Heart right ventricle (tissue), 16 donors: ENCODE measurements around the gene PFN3. TPM values are rescaled to one million over a fixed set of nuclear protein-coding genes. Genes with fewer than 3 reads are reported as not detected.

ENCODE experiments used
- ATAC-seq, 8 donors: fragments of 200-7000 bp; cut with Tn5 transposase; one replicate each; pipeline ENCODE4 v1.9.1; 2020; ENCODE audit warnings: mild to moderate bottlenecking in 8 of 8, moderate library complexity in 8 of 8, moderate number of reproducible peaks in 1 of 8
- DNase-seq, 2 donors: peaks; one replicate each; pipeline ENCODE4 v3.0.0-alpha.2; 2020
- H3K27ac ChIP-seq, 10 donors: fragments of 200-600 bp; sonication (generic) in 2 of 10; one replicate each; pipeline versions ENCODE4 v1.5.0 to v1.8.0; 2020 to 2022; ENCODE audit warnings: mild to moderate bottlenecking in 3 of 10
- H3K27me3 ChIP-seq, 7 donors: fragments of 200-600 bp; one replicate each; pipeline ENCODE4 v1.8.0; 2021 to 2022; ENCODE audit warnings: mild to moderate bottlenecking in 2 of 7
- H3K36me3 ChIP-seq, 9 donors: fragments of 200-600 bp; sonication (generic) in 1 of 9; one replicate each; pipeline versions ENCODE4 v1.5.0 to v1.8.0; 2020 to 2022; ENCODE audit warnings: mild to moderate bottlenecking in 2 of 9
- H3K4me1 ChIP-seq, 9 donors: fragments of 200-600 bp; sonication (generic) in 1 of 9; one replicate each; pipeline versions ENCODE4 v1.5.0 to v1.8.0; 2020 to 2022; ENCODE audit warnings: mild to moderate bottlenecking in 4 of 9
- H3K4me3 ChIP-seq, 10 donors: fragments of 200-600 bp; sonication (generic) in 2 of 10; one replicate each; pipeline versions ENCODE4 v1.5.0 to v1.8.0; 2020 to 2022; ENCODE audit warnings: mild to moderate bottlenecking in 7 of 10, moderate library complexity in 2 of 10
- H3K9me3 ChIP-seq, 11 donors: fragments of 200-600 bp in 10 of 11; sonication (generic) in 2 of 11; one replicate each; pipeline versions ENCODE4 v1.5.0 to v1.8.0; 2013 to 2022; ENCODE audit warnings: mild to moderate bottlenecking in 2 of 11, control low read depth in 1 of 11, moderate library complexity in 1 of 11
- WGBS, 2 donors: extraction: QIAGEN DNeasy Blood & Tissue Kit; methylation state at CpG; one replicate each; pipeline ENCODE4 v1.1.7; 2013; ENCODE audit warnings: inconsistent platforms in 1 of 2; 5-methylcytosine and 5-hydroxymethylcytosine counted together
- intact Hi-C, 10 donors: fragments of 100-400 bp; cut with DNase I; formaldehyde crosslinking; loops; one replicate each; pipeline versions ENCODE4 v1.11.1 to v1.14.2; 2022
- polyA plus RNA-seq, 2 donors: library from polyadenylated mRNA; stranded (reverse); fragments of 200-250 nt; gene quantifications; one replicate each; pipeline ENCODE4 v1.2.3, GENCODE V29; 2013
- total RNA-seq, 10 donors: library from RNA; stranded (reverse); fragmentation: NEBNext Ultra II Directional in 3 of 10; extraction: Animal tissue kit (Norgen Biotek cat#: 25700) in 3 of 10; gene quantifications; one replicate each; pipeline versions ENCODE4 v1.2.1 to v1.2.4, GENCODE V29; 2021 to 2023
- TF ChIP-seq, protein P1 (sequence below), 9 donors: fragments of 200-600 bp; sonication (generic) in 2 of 9; IDR thresholded peaks; one replicate each; pipeline versions ENCODE4 v1.5.0 to v1.8.0; 2021 to 2022; ENCODE audit warnings: antibody characterized with exemption in 9 of 9, mild to moderate bottlenecking in 5 of 9, moderate library complexity in 1 of 9
- donor health status: Arrhythmogenic right ventricular cardiomyopathy.
- donor health status: ischemic (EF 13 %, LVEDD 7.1; RV severe dilation, severe dysfunction).
- donor health status: healthy with polysubstance abuse.
- donor health status: DM: no; HTN: yes; CAD: no.
- donor health status: DM: no; HTN: no; CAD: no.
- donor health status: ischemic (EF 25% LVEDD 6.9; RV normal size, moderate dysfunction).
- donor health status: ischemic (EF 25% LVEDD 5.7; RV mildly dilated, moderate dysfunction).
- donor health status: healthy.
- donor health status: DM: yes; HTN: yes; CAD: no.
- donor health status: Ischemic cardiomyopathy.
- donor health status: ischemic (EF 35%, LVEDD 5.7; RV mildly dilated, moderate dysfunction).
- donor health status: nonischemic (EF 11% LVEDD 7.7; RV severe dilation, severe dysfunction).
- donor health status: DM: yes; HTN: yes; CAD: no.
- donor health status: PGD.
- donor health status: ischemic (EF 29% LVEDD 5.4; RV normal size, mild dysfunction).
- donor health status: nonischemic (EF 23%, LVEDD 6.1; RV moderate dilation, normal function).

PFN3 gene
- total and polyA plus RNA-seq, 12 donors: not detected

DNA sequence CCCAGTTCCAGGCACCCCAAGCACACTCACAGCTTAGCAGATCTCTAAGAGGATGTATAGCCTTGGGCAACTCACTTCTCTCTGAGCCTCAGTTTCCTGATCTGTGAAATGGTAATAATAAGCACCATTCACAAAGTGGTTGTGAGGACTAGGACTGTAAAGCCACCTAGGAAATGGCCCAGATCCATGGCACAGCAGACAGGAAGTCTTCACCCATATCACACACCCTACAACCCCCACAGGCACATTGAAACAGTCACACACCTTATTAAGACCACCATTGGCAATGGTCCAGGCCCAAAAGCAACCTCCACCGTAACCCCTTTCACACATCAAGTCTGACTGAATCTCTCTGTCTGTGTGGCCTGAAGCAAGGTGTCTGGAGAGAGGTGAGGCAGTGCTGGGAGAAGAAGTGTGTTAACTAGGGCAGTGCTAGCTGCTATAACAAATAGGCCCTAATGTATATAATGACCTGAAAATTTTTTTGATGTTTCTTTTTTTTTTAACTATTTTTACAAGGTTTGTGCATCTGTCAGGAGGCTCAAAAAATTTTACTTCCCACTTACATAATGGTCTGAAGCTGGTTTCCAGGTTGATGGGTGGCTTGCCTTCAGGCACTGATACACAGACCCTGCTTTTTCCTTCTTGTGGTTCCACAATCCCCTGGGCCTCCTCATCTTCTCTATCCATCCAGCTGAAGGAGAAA lies 45.1 kb downstream of the PFN3 start:
- 80 to 83% methylated on average over 1 of the region's 1 CpG for WGBS, 2 donors
- TF ChIP-seq, protein P1, sequence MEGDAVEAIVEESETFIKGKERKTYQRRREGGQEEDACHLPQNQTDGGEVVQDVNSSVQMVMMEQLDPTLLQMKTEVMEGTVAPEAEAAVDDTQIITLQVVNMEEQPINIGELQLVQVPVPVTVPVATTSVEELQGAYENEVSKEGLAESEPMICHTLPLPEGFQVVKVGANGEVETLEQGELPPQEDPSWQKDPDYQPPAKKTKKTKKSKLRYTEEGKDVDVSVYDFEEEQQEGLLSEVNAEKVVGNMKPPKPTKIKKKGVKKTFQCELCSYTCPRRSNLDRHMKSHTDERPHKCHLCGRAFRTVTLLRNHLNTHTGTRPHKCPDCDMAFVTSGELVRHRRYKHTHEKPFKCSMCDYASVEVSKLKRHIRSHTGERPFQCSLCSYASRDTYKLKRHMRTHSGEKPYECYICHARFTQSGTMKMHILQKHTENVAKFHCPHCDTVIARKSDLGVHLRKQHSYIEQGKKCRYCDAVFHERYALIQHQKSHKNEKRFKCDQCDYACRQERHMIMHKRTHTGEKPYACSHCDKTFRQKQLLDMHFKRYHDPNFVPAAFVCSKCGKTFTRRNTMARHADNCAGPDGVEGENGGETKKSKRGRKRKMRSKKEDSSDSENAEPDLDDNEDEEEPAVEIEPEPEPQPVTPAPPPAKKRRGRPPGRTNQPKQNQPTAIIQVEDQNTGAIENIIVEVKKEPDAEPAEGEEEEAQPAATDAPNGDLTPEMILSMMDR (IDR thresholded peaks at IDR 0.05): no peak
- H3K4me3 ChIP-seq: no peak overlapping the region
- no peak overlapping the region for H3K27ac ChIP-seq
- peaks cover 3 to 73% (median 25%) of the 10 kb centered on the region in 9 donors for H3K4me1 ChIP-seq
- intact Hi-C loops: no loop called here
- H3K9me3 ChIP-seq: peaks cover 0 to 5% (median 0%) of the 10 kb centered on the region in 11 donors
- DNase-seq (no peak), ATAC-seq (no peak)
- H3K36me3 ChIP-seq: no peaks in the 10 kb centered on the region
- no peaks in the 10 kb centered on the region for H3K27me3 ChIP-seq

DNA sequence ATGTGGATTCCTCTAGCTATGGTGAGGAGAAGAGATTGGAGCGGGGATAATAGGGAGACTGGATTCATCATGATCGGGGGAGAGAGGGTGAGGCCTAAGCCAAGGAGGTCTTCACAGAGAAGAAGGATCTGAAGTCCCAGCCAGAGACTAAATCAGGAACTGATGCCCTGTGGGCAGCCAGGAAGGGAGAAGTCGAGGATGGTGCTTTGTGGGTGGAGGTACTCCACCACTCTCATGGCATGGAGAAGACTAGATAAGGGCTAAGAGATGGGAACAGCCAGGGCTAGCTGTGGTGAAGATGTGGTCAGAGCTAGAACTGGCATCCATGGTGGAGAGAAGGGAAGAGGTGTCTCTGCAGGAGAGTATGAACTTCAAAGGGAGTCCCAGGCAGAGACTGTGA lies 45.8 kb downstream of the PFN3 start:
- Histone ChIP-seq H3K4me1 (peaks cover 7 to 76% (median 31%) of the 10 kb centered on the region in 9 donors), H3K27me3 (no peaks in the 10 kb centered on the region), H3K4me3 (no peak overlapping the region), H3K9me3 (peaks cover 0 to 5% (median 0%) of the 10 kb centered on the region in 11 donors), H3K36me3 (peaks cover 0 to 5% (median 3%) of the 10 kb centered on the region in 9 donors), H3K27ac (no peak overlapping the region)
- ATAC-seq: no peak
- WGBS, 2 donors: 65 to 66% methylated on average over 3 of the region's 3 CpGs
- TF ChIP-seq, protein P1 (IDR thresholded peaks at IDR 0.05): no peak
- intact Hi-C loops: loop anchor here in 2 of 10 donors (5.0 kb wide), 2 partner anchors 37 to 222 kb away; partner anchors contain the start of gene NSD1 (in 1 of the 2)
- no peak for DNase-seq

DNA sequence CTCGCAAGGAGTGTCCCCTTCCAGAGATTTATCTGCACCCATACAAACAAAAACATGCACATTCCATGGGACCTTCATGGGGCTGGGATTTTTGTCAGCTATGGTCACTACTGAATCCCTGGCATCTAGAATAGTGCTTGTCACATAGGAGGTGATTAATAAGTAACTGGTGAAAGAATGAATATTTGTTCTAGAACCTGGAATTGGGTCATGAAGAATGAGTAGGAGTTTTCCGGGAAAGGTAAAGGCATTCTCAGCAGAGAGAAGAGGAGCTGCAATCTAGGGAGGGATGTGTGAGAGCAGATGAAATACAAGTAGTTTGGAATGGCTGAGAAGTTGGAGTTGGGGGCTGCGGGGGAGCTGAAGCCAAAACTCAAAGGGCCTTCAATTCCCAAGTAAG lies 46.2 kb downstream of the PFN3 start:
- ATAC-seq (no peak), DNase-seq (no peak)
- TF ChIP-seq, protein P1 (IDR thresholded peaks at IDR 0.05): no peak
- Histone ChIP-seq H3K27ac (no peak overlapping the region), H3K4me1 (peaks cover 7 to 76% (median 33%) of the 10 kb centered on the region in 9 donors), H3K9me3 (peaks cover 0 to 5% (median 0%) of the 10 kb centered on the region in 11 donors), H3K36me3 (peaks cover 0 to 10% (median 5%) of the 10 kb centered on the region in 9 donors), H3K4me3 (no peak overlapping the region), H3K27me3 (no peaks in the 10 kb centered on the region)
- intact Hi-C loops: loop anchor here in 2 of 10 donors (5.0 kb wide), 2 partner anchors 37 to 222 kb away; partner anchors contain the start of gene NSD1 (in 1 of the 2)
- 90 to 94% methylated on average over 3 of the region's 3 CpGs for WGBS, 2 donors

DNA sequence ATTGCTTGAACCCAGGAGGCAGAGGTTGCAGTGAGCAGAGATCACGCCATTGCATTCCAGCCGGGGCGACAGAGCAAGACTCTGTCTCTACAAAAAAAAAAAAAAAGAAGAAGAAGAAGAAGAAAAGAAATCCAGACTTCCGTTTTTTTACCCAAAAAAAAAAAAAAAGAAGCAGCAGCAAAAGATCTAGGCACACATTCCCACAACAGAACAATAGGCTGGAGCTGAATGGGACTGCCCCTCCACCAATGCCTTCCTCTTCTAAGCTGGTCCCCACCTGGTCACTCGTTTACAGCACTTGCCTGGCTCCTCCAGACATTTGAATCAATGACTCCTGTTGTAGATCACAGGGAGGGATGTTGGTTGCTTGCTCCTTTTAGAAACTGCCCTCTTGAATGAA lies 47.4 kb downstream of the PFN3 start:
- no peak for ATAC-seq
- Histone ChIP-seq H3K9me3 (peaks cover 0 to 5% (median 0%) of the 10 kb centered on the region in 11 donors), H3K36me3 (peaks cover 0 to 21% (median 5%) of the 10 kb centered on the region in 9 donors), H3K4me1 (peaks cover 7 to 76% (median 29%) of the 10 kb centered on the region in 9 donors), H3K27ac (no peak overlapping the region), H3K4me3 (no peak overlapping the region), H3K27me3 (no peaks in the 10 kb centered on the region)
- 80 to 82% methylated on average over 5 of the region's 5 CpGs for WGBS, 2 donors
- no peak for DNase-seq
- intact Hi-C loops: loop anchor here in 2 of 10 donors (5.0 kb wide), 2 partner anchors 36 to 221 kb away; partner anchors contain the start of gene NSD1 (in 1 of the 2)
- TF ChIP-seq, protein P1 (IDR thresholded peaks at IDR 0.05): no peak
